ENCODE data around the gene PDCD1.

- TF ChIP-seq CTCF (IDR thresholded peaks at IDR 0.05; ENCODE audit: poor library complexity) (no peak), EZH2 (IDR thresholded peaks at IDR 0.05; ENCODE audit: borderline replicate concordance) (no peak), EZH2phosphoT487 (IDR thresholded peaks at IDR 0.05; ENCODE audit: low read depth, severe bottlenecking, unreplicated experiment) (no peak)
Measured at GRCh38 chr2:241876528-241877196, 18.0 kb upstream of the PDCD1 start.
